ENCODE results near the gene LAYN.
A peak's percentile ranks its signal among the peaks of the same experiment; 100 is the strongest.

The LAYN gene

DNA sequence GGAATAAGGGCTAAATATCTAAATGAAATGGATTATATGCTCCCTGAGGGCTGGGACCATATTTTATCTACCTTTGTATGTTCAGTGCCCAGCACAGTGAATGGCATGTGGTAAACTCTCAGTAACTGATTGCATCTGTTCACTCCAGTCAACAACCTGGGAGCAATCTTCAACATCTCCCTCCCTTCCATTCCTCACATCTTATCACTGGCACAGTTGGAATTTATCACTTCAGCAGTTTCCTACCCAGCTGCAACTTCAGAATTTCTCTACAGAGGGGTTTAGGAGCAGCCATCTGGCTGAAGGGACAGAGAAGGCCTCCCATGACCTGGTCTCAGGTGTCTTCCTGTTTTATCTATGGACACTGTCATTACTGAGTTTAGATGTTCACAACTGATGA, 52.0 kb downstream of the LAYN start:
- H3K27me3 ChIP-seq = peaks cover 27% of the 10 kb centered on the region
- H3K4me3 ChIP-seq (ENCODE audit: low read depth, low read length) = no peak overlapping the region
- no peak for DNase-seq
- H3K36me3 ChIP-seq = no peaks in the 10 kb centered on the region
- H3K9me3 ChIP-seq = no peaks in the 10 kb centered on the region
- H3K4me1 ChIP-seq = peaks cover 8% of the 10 kb centered on the region
- TF ChIP-seq, protein P1, sequence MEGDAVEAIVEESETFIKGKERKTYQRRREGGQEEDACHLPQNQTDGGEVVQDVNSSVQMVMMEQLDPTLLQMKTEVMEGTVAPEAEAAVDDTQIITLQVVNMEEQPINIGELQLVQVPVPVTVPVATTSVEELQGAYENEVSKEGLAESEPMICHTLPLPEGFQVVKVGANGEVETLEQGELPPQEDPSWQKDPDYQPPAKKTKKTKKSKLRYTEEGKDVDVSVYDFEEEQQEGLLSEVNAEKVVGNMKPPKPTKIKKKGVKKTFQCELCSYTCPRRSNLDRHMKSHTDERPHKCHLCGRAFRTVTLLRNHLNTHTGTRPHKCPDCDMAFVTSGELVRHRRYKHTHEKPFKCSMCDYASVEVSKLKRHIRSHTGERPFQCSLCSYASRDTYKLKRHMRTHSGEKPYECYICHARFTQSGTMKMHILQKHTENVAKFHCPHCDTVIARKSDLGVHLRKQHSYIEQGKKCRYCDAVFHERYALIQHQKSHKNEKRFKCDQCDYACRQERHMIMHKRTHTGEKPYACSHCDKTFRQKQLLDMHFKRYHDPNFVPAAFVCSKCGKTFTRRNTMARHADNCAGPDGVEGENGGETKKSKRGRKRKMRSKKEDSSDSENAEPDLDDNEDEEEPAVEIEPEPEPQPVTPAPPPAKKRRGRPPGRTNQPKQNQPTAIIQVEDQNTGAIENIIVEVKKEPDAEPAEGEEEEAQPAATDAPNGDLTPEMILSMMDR (IDR thresholded peaks at IDR 0.05; ENCODE audit: low read depth, low read length) = no peak

GRCh38 chr11:111596319-111596718, 55.8 kb downstream of the LAYN start:
- no peak for DNase-seq
- TF ChIP-seq, protein P1 (IDR thresholded peaks at IDR 0.05; ENCODE audit: low read depth, low read length) = no peak
- peaks cover 12% of the 10 kb centered on the region for H3K27me3 ChIP-seq

DNA sequence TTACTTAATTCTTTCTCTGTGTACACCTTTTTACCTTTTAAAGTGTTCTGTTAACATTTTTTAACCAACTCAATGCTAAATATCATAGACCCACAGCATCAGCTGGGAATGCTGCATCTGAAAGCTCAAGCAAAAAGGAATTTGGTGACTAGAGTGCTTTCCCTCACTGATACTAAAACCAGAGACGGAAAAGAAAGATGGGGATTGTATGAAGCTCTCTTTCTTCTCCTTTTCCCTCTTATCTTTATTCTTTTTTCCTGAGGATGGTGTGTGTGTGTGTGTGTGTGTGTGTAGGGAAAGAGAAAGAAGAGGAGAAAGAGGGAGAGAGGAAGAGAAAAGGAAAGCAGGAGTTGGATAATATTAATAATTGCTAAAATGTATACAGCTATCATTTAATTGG, 57.6 kb downstream of the LAYN start:
- Histone ChIP-seq H3K36me3 (no peaks in the 10 kb centered on the region), H3K9me3 (no peaks in the 10 kb centered on the region), H3K4me3 (ENCODE audit: low read depth, low read length) (no peak overlapping the region), H3K27me3 (peaks cover 2% of the 10 kb centered on the region), H3K4me1 (no peaks in the 10 kb centered on the region)
- TF ChIP-seq, protein P1 (IDR thresholded peaks at IDR 0.05; ENCODE audit: low read depth, low read length) = no peak
- no peak for DNase-seq

More at GRCh38 chr11:111596319-111596718, 55.8 kb downstream of the LAYN start:
- no peaks in the 10 kb centered on the region for H3K4me1 ChIP-seq
- no peak overlapping the region for H3K4me3 ChIP-seq (ENCODE audit: low read depth, low read length)
- no peaks in the 10 kb centered on the region for H3K36me3 ChIP-seq
- no peaks in the 10 kb centered on the region for H3K9me3 ChIP-seq

DNA sequence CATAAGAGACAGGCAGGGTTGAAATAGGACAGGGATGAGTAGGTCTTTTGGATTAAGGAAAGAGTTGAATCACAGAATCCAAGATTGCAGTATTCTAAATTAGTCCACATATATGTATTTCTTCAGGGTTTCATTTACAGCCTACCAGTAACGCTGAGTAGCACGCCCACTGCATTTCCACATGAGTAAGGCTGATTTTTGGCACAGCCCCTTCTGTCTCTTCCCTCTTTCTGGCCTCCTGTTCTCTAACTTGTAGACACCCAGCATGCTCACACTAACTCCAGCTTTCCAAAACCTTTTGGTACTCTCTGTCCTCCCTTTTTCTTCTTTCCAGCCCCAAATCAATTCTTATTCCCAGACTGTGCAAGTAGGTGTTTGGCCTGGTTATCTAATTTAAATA, 58.0 kb downstream of the LAYN start:
- no peaks in the 10 kb centered on the region; the same call in none of the 2 replicates for H3K27me3 ChIP-seq
- H3K36me3 ChIP-seq = no peaks in the 10 kb centered on the region
- H3K4me1 ChIP-seq = no peaks in the 10 kb centered on the region
- H3K4me3 ChIP-seq (ENCODE audit: low read depth, low read length) = no peak overlapping the region
- no peaks in the 10 kb centered on the region for H3K9me3 ChIP-seq
- TF ChIP-seq, protein P1 (IDR thresholded peaks at IDR 0.05; ENCODE audit: low read depth, low read length) = no peak
- no peak for DNase-seq

DNA sequence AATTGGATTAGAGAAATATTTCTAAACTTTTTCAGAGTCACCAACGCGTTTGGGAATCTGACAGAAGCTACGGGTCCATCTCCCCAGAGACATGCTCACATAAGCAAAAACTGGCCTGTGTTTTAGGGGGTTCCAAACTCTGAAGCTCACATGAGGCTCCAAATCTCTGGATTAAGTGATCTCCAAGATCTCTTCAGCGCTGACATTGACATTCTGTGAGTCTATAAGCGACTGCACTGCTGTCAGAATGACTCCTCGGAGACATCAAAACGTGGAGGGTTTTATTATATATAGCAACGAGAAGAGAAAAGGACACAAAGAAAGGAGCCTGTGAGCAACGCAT, 61.1 kb downstream of the LAYN start:
- no peaks in the 10 kb centered on the region for H3K9me3 ChIP-seq
- H3K27me3 ChIP-seq = no peaks in the 10 kb centered on the region; the same call in 1 of the 2 replicates
- H3K36me3 ChIP-seq = no peaks in the 10 kb centered on the region
- peak overlapping the region; percentile 36 for H3K4me3 ChIP-seq (ENCODE audit: low read depth, low read length)
- TF ChIP-seq, protein P1 (IDR thresholded peaks at IDR 0.05; ENCODE audit: low read depth, low read length) = no peak
- no peaks in the 10 kb centered on the region for H3K4me1 ChIP-seq
- no peak for DNase-seq

GRCh38 chr11:111601979-111602864, 61.7 kb downstream of the LAYN start, which contains the start of gene SIK2:
Gene SIK2 (plus strand): TSS chr11:111602449. CDS start chr11:111602564, 115 bp downstream.
- Histone ChIP-seq H3K36me3 (no peaks in the 10 kb centered on the region), H3K4me3 (ENCODE audit: low read depth, low read length) (peak within 1 kb of the TSS; percentile 77), H3K4me1 (no peaks in the 10 kb centered on the region), H3K9me3 (no peaks in the 10 kb centered on the region), H3K27me3 (no peaks in the 10 kb centered on the region)
- TF ChIP-seq, protein P1 (IDR thresholded peaks at IDR 0.05; ENCODE audit: low read depth, low read length) = peak; percentile 90
- peak; percentile 97 for DNase-seq
